Effector CD8-positive, alpha-beta T cell (primary cell): ENCODE data around the gene ANKRD13D.
"Not testable (repeated sequence)": the region's sequence is repeated elsewhere in the genome, so short reads cannot be mapped to it uniquely, and the experiment has no call there.

ENCODE experiments used
- DNase-seq: peaks from one replicate; lab custom pipeline; 2025; lab: John Stamatoyannopoulos, UW

The ANKRD13D gene

DNA sequence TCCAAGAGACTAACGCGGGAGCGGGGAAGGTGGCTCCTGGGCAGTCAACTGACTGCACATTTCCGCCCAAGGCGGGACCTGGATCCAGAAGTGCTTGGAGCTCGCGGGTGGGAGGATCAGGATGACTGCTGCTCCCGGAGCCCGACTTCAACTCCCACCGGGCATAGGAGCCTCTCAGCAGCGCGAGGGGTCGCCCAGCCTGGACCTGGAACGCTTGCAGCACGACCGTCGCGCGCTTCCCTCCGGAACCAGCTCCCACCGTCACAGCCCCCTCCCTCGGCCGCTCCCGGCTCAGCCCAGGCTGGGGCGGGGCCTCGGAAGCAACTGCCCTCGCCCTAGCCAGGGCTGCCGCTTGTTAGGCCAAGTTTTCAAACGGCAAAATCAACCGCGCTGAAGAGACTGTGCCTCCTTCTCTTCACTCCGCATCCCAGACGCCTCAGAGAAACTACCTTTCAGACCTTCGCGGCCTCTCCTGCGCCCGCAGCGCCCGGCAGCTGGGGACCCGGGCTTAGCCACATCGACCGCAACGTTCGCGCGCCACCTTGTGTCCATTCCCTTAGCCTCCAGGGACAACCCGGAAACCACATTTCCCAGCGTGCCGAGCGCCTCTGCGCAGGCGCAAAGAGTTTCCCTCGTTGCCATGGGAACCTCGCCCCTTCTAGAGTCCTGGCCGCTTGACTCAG lies 28.2 kb downstream of the ANKRD13D start:
- DNase-seq = peak; percentile 99

DNA sequence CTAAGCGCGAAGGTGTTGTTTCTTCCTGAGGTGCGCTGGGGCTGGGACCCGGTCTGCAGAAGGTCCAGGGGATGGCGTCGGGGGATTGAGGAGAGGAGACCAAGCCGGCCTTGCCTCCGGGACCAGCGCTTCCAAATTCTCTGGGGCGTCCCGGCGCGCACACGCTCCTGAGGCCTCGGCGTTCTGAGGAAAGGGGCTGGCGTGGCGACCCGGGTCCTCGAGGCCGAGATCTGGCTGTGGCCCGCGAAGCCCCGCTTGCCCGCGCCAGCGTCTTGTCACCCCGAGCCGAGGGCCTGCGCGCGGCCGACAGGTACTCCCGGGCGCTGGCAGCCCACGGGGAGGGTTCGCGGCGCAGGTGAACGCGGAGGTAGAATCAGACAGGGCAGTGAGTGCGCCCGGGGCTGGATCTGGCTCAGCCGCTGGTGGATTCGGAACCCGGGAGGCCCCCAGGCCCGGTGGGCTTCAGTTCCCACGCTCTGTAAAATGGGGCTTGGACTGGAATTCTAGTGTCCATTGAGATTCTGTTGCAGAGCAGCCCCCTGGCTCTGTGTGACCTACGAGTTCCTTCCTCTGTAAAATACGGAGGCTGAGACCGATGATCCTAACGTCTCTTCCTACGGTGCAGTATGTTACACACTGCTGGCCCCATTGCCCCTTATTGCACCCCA lies 28.9 kb downstream of the ANKRD13D start:
- no peak for DNase-seq

DNA sequence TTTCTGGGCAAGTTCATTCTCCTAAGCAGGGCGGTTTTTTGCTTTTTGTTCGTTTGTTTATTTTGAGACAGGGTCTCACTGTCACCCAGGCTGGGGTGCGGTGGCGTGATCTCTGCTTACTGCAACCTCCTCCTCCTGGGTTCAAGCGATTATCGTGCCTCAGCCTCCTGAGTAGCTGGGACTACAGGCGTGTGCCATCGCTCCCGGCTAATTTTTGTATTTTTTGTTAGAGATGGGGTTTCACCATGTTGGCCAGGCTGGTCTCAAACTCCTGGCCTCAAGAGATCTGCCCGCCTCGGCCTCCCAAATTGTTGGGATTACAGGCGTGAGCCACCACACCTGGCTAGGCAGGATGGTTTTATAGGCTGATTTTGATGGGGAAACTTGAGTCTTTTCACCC lies 29.8 kb downstream of the ANKRD13D start:
- DNase-seq = not testable (repeated sequence)

DNA sequence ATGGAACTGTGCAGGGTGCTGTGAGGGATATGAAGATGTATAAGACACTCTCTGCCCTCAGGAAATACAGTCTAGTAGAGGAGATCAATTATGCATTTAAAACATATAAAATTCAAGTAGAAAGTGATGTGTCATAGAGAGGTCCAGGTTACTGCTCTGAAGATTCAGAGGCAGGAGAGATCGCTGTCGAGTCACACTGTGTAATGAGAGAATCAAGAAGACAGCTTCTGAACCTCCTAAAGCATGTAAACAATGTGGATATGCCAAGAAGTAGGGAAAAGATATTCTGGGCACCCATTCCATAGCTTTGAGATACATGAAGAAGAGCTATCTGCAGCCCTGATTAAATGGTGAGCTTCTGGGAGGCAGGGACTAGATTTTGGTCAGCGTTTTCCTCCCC lies 30.9 kb downstream of the ANKRD13D start:
- DNase-seq = no peak

DNA sequence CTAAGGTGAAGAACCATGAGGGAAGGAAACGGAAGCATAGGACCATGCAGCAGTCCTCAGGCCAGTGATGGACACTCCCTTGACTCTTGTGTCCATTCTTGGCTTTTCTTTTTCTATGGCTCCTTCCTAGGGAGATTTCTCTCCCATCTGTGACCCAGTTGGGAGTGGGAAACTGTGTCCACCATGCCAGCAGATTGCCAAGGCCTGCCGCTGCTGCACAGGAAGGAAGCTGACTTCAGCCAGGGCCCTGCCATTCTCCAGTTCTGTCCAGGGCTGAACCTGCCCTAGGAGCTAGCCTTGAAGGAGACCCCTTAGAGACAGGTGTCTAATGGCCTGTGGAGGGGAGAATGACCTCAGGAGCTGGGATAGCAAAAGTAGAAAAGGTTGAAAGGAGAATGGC lies 31.6 kb downstream of the ANKRD13D start:
- no peak for DNase-seq

DNA sequence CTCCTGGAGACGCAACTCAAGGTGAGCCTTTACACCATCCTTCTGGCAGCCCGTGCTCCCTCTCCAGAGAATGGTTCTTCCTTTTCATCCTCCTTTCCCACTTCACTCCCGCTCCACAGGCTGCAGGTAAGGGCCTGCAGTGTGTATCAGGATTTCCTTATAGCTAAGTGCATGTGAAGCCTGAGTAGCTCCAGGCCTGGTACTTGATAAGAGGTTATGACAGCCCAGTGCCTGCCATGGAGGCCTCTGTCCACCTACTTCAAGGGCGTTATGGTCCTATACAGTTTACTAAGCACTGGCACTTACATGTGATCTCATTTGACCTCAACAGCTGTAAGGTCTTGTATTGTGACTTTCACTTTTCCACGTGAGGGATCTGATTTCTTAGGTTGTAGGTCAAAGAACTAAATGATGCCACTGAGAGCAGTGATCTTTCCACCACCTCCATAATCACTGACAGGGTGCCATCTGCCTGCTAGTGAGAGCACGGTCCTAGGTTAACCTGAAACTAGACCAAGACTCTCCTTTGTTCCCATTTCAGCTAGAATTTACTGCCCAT lies 32.3 kb downstream of the ANKRD13D start:
- no peak for DNase-seq

DNA sequence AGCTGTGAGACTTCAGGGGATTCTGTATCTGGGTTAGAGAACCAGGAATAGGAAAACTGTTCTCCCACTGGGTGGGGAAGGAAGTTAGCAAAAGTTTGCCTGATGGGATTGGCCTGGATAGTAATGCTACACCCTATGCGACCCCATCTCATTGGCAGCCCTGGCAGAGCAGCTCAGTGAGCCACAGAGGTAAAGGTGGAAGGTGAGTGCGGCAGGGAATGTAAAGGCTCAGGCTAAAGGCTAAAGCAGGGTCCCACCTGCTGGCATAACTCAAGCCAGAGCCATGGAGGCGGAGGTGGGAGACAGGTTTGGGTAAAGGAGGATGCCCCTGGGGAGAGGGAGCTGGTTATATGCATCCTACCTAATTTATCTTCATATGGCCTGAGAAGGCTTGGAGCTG lies 32.9 kb downstream of the ANKRD13D start:
- DNase-seq = no peak

DNA sequence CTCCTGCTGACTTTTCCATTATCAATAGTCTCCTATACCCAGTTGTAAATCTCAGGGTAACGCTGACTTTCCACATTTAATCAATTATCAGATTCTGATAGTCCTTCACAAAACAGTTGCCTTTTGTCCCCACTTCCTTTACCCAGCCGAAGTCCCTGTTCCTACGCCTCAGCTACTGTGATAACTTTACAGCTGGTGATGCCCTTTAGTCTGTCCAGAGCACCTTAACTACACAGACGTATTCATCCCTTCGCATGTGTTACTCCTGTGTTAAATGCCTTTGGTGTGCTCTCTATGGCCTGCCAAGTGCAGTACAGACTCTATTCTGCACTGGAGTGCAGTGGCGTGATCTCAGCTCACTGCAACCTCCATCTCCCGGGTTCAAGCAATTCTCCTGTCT lies 34.4 kb downstream of the ANKRD13D start:
- DNase-seq = no peak

DNA sequence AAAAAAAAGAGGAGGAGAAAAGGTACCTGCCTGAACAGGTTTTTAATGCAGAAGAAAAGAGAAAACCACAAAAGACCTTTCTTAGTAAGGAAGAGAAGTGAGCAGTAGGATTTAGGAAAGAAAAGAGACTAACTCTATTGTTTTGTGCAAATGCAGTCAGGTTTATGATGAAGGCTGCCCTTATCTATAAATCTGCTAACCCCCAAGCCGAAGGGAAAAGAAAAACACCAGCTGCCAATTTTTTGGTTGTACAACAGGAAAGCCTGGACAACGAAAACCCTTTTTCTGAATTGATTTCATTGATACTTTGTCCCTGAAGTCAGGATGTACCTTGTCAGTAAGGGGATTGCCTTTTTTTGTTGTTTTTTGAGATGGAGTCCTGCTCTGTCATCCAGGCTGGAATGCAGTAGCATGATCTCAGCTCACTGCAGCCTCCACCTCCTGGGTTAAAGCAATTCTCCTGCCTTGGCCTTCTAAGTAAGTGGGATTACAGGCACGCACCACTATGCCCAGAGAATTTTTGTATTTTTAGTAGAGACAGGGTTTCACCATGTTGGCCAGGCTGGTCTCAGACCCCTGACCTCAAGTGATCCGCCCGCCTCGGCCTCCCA lies 43.1 kb downstream of the ANKRD13D start:
- DNase-seq = no peak

DNA sequence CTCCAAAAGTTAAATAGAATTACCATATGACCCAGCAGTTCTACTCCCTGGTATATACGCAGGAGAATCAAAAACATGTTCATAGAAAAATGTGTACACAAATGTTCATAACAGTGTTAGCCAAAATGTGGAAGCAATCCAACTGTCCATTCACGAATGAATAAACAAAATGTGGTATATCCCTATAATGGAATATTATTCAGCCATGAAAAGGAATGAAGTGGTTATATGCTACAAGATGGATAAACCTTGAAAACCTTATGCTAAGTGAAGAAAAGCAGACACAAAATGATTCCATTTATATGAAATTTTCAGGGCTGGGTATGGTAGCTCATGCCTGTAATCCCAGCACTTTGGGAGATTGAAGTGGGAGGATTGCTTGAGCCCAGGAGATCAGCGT lies 48.2 kb downstream of the ANKRD13D start:
- no peak for DNase-seq

DNA sequence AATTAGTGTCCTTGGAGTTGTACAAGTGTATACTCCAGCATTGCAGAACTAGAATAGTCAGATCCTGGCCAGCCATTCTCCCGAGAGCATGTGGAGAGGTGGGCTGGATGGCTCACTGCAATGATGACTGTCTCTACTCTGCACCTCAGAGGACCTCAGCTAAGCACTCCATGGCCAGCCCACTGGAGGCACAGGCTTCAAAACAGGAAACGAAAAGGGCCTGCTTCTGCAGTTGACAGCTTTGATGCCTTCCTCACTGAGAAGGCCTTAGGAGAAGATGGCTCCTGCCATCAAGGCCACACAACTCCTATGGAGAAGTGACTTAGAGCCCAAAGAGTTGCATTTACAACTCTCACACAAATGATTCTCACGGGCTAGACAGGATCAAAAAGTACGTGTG lies 55.2 kb downstream of the ANKRD13D start:
- no peak for DNase-seq

DNA sequence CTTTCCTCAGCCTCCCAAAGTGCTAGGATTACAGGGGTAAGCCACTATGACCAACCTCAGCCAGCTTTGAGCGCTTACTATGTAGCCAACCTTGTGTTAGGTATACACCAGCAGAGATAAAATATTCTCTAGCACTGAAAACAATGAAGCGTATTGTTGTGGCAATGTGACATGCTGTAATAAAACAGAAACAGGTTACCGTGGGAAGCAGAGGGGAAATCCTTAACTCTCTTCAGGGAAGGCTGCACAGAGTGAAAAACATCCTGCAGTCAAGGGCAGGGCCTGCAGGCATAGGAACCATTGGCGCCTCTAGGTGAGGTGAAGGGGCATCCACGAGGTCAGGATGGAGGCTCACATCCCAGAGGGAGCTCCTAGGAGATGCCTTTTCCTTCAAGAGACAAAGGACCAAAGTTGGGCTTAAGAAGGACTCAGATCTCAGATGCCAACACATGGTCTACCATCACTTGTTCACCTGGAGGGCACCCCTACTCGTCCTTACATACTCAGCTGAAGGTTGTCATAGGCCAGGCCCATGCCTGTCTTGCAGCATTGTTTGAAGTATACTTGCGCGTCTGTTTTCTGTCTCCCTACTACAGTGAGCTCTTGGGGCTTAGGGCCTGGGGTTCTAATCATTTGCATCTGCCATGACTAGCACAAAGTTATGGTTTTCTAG lies 56.3 kb downstream of the ANKRD13D start:
- DNase-seq = no peak

DNA sequence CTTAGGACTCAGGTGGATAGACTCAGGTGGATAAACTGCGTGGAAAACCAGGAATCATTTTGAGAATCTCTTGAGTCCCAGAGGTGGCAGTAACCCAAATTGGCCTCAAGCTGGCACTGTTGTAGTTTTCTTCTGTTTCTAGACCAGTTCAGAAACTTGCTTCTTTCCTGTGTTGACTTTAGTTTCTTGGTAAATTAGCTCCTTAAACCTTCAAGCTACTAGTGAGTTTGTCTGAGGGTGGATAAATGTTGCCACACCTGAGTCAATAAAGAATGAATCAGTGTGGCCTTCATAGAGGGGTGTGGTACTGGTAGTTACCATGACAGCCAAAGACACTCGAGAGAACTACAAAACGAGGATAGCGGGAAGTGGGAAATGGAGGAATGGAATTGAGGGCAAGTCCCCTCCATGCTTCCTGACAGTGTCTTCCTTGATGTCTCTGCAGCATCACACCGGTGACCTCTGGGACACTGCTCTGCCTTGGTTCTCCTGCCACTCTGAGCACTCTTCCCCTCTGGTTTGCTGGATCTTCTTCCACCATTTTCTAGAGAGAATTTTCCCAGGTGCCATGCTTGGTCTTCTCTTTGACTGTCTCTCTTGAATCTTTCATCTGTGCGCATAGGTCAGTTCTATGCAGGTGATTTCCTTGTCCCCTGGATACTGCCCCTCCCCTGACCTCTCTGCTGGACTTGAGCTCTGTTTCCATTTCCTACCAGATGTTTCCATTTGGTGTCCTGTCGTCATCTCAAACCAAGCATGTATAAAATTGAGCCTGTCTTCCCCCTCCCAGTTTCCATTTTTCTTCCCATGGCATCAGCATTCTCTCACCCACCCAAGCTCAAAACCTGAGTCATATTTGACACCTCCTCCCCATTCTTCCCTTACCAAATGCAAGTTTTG lies 57.1 kb downstream of the ANKRD13D start:
- no peak for DNase-seq

DNA sequence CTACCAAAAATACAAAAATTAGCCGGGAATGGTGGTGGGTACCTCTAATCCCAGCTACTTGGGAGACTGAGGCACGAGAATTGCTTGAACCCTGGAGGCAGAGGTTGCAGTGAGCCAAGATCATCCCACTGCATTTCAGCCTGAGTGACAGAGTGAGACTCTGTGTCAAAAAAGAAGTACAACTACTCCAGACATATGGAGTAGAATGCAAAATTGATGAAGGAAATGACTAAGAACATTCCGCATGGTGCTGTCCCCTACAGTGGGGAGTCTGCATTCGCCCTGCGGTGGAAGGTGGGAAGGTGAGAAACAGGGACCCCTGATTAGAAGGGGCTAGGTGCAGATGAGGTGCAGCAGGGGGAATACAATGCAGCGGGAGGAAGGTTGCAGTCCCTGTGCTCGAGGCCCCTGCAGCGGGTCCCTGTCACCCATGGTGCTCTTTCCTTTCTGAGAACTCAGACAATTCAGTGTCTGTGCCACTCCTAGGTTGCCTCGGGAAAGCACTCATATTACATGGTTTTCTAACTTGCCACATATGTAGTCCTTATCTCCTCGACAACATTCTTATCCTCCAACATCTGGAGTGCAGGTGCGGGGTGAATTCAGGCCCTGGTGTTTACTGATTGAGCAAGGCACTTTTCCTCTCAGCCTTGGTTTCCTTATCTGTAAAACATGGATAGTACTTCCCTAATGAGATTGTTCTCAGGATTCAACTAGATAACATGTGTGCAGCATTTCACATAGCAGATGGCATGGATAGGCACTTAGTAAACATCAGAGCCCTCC lies 59.1 kb downstream of the ANKRD13D start:
- no peak for DNase-seq

DNA sequence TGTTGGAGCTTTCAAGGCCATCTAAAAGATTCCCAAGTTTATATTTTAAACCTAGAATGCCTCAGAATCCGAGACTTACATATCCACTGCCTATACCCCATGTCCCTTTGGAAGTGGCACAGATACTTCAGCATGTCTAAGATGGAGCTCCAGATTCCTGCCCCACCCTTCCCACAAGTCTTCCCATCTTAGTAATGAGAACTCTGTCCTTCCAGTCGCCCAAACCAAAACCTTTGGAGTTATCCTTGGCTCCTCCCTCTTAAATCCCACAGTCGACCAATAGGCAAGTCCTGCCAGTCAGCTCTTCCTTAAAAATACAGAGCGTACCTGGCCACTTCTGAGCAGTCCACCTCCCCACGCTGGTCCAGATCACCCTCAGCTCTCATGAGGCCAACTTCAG lies 59.9 kb downstream of the ANKRD13D start:
- DNase-seq = no peak

DNA sequence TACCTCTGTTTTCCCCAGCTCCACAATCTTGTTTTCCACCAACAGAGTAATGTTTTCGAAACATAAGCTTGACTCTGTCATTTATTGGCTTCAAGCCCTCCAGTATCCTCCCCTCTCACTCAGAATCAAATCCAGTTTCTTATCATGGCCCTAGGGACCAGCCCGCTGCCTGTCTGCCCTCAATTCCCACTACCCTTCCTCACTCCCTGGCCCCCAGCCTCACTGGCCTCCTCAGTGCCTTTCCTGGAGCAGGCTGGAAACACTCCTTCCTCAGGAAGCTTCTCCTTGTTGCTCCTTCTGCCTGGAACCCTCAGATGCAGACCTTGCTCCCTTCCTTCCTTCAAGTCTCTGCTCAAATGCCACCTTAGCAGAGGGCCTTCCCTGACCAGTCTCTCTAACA lies 60.4 kb downstream of the ANKRD13D start:
- no peak for DNase-seq

DNA sequence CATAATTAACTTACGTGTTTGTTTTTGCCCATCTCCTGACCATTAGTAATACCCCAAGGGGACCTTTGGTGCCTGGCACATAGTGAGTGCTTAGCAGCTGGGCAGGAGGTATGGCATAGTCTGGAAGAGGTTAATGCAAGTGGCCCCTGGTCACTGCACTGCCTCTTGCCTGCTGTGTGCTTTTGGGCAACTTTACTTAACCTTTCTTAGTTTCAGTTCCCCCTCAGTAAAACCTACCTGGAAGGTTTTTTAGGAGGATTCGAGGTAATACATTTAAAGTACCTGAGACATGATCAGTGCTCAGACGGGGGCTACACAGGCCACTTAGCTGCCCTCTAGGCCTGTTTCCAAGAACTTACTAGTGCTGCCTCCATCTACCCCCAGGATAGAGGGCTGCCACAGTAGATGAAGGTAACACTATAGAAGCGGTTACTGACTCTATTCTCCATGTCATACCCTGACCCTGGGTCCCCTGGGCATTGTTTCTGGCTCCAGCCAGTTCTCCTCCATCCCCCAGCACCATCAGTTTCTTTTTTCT lies 60.9 kb downstream of the ANKRD13D start:
- no peak for DNase-seq

DNA sequence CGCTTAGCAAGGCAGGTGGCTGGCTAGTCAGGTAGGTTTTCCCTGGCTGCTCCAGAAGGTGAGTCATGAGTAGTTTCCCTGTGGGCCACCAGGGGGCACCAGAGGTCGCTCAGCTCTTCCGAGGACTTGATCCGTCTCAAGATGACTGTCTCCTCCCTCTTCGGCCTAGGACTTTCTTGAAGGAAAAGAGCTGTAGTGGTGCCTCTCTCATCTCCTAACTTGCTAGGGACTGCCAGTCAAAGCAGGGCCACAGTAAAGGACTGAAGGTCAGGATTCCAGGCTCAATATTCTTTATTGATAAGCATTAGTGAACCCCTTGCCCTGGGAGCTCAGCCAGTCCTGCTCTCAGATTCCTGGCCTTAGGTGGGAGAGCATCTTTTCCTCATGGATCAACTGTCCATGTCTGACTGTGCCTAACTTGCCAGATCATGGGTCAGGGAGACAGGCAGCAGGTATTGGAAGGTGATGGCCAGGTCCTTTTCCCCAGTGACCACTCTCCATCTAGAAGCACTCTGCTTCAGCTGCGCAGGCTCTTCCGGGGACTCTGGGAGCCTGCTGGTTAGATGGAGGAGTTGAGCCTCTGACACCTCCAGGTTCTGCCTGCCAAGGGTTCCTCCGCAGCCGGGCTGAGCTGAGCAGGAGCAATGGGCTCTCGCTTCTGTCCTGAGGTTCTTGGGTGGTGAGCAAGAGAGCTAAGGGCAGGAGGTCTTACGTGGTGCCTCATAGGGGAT lies 62.3 kb downstream of the ANKRD13D start:
- peak; percentile 41 for DNase-seq
